Stromal cell of bone marrow (primary cell): ENCODE data around the gene SNX2.

ENCODE experiments used
- DNase-seq: peaks from one replicate; pipeline ENCODE4 v3.0.0-alpha.2; 2012; ENCODE audit warnings: low read depth

Gene SNX2

GRCh38 chr5:122773619-122774018, 1.3 kb upstream of the SNX2 start:
- DNase-seq, result no peak

GRCh38 chr5:122774519-122774860, 390 bp upstream of the SNX2 start:
- DNase-seq, result no peak

DNA sequence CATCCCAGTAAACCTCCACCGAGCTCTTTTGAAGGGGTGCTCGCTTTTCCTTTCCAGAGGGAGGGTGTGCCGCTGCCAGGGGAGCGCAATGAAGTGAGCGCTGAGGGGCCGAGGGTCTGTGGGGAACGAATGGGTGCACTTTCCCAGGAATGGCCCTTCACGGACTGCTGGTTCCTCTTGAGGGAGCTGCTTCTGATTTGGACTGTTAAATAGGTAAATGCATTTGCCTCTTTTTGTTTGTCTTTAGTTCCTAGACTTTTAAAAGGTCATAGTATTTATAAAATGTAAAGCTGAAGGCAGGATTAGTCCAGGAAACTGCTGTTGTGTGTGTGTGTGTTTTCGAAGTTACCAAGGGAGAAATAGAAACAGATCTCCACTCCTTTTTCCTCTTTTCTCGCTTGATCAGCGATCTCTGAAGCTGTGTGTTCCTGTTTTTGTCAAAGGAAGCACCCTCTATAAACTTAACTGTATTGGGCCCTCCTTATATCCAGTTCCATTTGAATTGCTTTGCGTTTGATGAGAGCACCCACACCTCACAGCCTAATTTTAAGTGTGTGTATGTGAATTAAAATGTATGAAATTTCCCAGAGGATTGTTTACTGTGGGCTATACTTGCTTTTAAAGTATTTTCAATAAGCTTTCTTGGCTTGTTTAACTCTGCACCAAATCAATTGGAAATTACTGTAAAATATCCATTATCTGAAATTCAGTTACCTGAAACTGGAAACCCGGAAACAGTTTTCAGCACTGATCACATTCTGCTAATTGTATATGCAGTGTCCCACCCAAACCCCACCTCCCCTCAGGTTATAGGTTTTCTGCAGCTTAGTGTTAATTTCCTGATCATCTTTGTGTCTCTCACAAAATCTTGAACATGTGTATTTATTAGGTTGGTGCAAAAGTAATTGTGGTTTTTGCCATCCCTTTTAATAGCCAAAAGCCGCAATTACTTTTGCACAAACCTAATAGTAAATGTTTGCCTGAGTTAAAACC, 966 bp downstream of the SNX2 start:
- no peak for DNase-seq

- DNase-seq, result no peak
These were observed 3.3 kb downstream of the SNX2 start for GRCh38 chr5:122778157-122778556.

GRCh38 chr5:122779451-122779850, 4.6 kb downstream of the SNX2 start:
- DNase-seq, result no peak

- no peak for DNase-seq
These were observed 5.4 kb downstream of the SNX2 start for GRCh38 chr5:122780296-122780695.

- no peak for DNase-seq
These were observed 6.6 kb downstream of the SNX2 start for GRCh38 chr5:122781465-122781864.

- DNase-seq, result no peak
These were observed 10.4 kb downstream of the SNX2 start for GRCh38 chr5:122785294-122785693.

DNA sequence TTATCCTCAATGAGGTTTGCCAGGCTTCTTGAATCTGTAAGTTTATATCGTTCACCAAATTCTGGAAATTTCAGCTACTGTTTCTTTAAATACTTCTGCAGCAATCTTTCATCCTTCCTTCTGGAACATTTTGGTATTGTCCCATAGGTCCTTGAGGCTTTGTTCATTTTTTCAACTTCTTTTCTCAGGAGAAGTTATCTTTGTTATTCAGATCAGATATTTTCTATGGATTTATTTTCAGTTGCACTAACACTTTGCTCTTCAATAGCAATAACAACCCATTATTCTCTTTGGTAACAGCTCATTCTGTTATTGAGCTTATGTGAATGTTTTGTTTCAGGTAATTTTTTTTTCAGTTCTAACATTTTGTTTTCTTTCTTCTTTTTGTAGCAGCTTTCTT, 13.5 kb downstream of the SNX2 start:
- DNase-seq, result no peak

DNA sequence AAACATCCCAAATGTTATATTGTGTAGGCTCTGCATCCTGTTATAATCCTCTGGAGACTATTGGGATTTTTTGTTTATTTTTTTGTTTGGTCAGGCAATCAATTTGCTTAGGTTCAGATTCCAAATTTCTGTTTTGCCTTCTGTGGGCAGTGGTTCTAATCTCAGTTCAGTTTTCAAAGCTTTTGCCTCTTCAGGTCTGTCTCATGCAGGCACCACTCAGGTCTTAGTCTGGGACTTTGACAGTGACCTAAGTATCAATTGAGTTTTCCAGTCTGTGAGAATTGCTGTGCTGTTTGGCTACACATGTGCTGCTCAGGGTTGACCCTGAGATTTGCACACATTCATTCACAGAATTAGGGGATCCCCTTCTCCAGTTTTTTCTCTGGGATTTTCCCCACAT, 14.1 kb downstream of the SNX2 start:
- DNase-seq, result no peak

GRCh38 chr5:122789461-122790171, 14.7 kb downstream of the SNX2 start:
- DNase-seq, result no peak

- no peak for DNase-seq
These were observed 15.6 kb downstream of the SNX2 start for GRCh38 chr5:122790354-122791103.

DNA sequence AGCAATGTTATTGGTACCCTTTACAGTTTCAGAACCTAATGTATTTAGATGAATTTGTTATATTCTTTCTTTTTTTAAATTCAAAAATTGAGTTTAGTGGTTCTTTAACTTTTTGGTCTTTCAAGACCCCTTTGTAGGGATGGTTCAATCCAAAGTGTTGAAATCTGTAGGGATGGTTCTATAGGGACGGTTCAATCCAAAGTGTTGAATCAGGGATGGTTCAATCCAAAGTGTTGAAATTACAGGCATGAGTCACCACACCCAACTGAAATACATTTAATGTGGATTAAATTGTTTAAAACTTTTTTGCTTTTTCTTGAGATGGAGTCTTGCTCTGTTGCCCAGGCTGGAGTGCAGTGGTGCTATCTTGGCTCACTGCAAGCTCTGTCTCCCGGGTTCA, 30.6 kb downstream of the SNX2 start:
- peak; percentile 17 for DNase-seq

GRCh38 chr5:122810405-122810804, 35.5 kb downstream of the SNX2 start:
- no peak for DNase-seq

- no peak for DNase-seq
These were observed 40.4 kb downstream of the SNX2 start for GRCh38 chr5:122815218-122815767.

- no peak for DNase-seq
These were observed 41.9 kb downstream of the SNX2 start for GRCh38 chr5:122816756-122817155.

DNA sequence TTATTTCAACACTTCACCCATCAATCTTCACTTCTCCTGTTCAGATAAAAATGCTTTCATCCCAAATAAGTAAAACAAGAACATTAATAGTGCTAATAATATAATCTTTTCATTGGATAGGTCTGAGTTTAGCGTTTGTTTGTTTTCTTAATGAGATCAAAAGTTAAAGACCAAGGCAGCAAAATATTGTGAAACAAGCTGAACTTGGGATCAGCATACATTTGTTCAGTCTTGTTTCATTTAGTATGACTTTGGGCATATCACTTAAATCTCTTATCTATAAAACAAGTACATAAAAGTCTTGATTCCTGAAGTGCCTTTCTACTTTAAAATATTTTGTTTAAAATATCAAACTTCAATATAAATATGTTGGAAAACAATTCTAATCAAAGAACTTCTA, 57.1 kb downstream of the SNX2 start:
- no peak for DNase-seq

GRCh38 chr5:122835681-122836080, 60.8 kb downstream of the SNX2 start:
- DNase-seq, result peak; percentile 16

DNA sequence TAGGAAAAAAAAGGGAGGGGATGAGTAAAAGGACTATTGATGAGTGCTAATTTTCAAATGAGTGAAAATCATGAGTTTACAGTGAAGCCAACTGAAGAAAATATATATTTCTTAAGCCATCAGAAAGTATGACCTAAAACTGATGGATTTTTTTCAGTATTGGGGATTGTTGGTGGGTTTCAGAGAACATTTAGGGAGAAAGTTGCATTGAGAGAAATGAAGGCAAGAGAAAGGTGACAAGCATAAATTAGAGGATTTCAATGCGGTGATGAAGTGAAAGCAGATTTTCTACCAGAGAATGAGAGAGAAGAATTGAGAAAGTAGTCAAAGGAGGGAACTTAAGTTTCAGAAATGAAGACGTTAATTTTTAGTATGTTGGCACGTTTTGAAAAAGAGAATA, 62.1 kb downstream of the SNX2 start:
- DNase-seq, result no peak

- DNase-seq, result no peak
These were observed 64.9 kb downstream of the SNX2 start for GRCh38 chr5:122839731-122840130.

GRCh38 chr5:122842016-122842580, 67.2 kb downstream of the SNX2 start:
- no peak for DNase-seq
